ENCODE data around the gene VAX1. TPM values are rescaled to one million over a fixed set of nuclear protein-coding genes. Genes with fewer than 3 reads are reported as not detected.

The VAX1 gene
- total and polyA plus RNA-seq, 7 donors = not detected

- intact Hi-C loops (cut with DNase I) = no loop called here
- Histone ChIP-seq H3K4me3 (no peak overlapping the region), H3K9me3 (no peaks in the 10 kb centered on the region), H3K27ac (no peak overlapping the region), H3K36me3 (ENCODE audit: insufficient read depth in 1 of 2, low read depth in 1 of 2) (no peaks in the 10 kb centered on the region), H3K4me1 (peaks cover 5% of the 10 kb centered on the region), H3K27me3 (ENCODE audit: insufficient read depth in 3 of 3, low read length in 2 of 3) (peaks cover 7 to 96% (median 31%) of the 10 kb centered on the region in 3 donors)
- DNase-seq (no peak), ATAC-seq (no peak)
- WGBS, 3 donors = 8 to 23% (median 18%) methylated on average over 5 of the region's 5 CpGs
- TF ChIP-seq CTCF (IDR thresholded peaks at IDR 0.05) = no peak
Observed at GRCh38 chr10:117160567-117160966, 22.5 kb upstream of the VAX1 start.

GRCh38 chr10:117159390-117159789 is 21.3 kb upstream of the VAX1 start:
- H3K4me3 ChIP-seq = no peak overlapping the region
- H3K9me3 ChIP-seq = no peaks in the 10 kb centered on the region
- WGBS, 3 donors = 9 to 18% (median 14%) methylated on average over 6 of the region's 6 CpGs
- ATAC-seq (no peak), DNase-seq (no peak)
- H3K27ac ChIP-seq = no peak overlapping the region
- H3K36me3 ChIP-seq (ENCODE audit: insufficient read depth in 1 of 2, low read depth in 1 of 2) = no peaks in the 10 kb centered on the region
- intact Hi-C loops (cut with DNase I) = no loop called here
- TF ChIP-seq CTCF (IDR thresholded peaks at IDR 0.05) = no peak
- H3K27me3 ChIP-seq (ENCODE audit: insufficient read depth in 3 of 3, low read length in 2 of 3) = peaks cover 7 to 92% (median 29%) of the 10 kb centered on the region in 3 donors
- H3K4me1 ChIP-seq = peaks cover 5% of the 10 kb centered on the region

GRCh38 chr10:117158297-117158696 is 20.2 kb upstream of the VAX1 start:
- intact Hi-C loops (cut with DNase I) = no loop called here
- TF ChIP-seq CTCF (IDR thresholded peaks at IDR 0.05) = no peak
- 6 to 16% (median 8%) methylated on average over 2 of the region's 2 CpGs for WGBS, 3 donors
- peaks cover 7 to 88% (median 23%) of the 10 kb centered on the region in 3 donors for H3K27me3 ChIP-seq (ENCODE audit: insufficient read depth in 3 of 3, low read length in 2 of 3)
- no peak for ATAC-seq
- H3K27ac ChIP-seq = no peak overlapping the region
- H3K9me3 ChIP-seq = no peaks in the 10 kb centered on the region
- DNase-seq = no peak
- peaks cover 5% of the 10 kb centered on the region for H3K4me1 ChIP-seq
- H3K36me3 ChIP-seq (ENCODE audit: insufficient read depth in 1 of 2, low read depth in 1 of 2) = no peaks in the 10 kb centered on the region
- H3K4me3 ChIP-seq = no peak overlapping the region

GRCh38 chr10:117152668-117153067 is 14.6 kb upstream of the VAX1 start:
- H3K27ac ChIP-seq = no peak overlapping the region
- no peaks in the 10 kb centered on the region for H3K9me3 ChIP-seq
- H3K4me3 ChIP-seq = no peak overlapping the region
- intact Hi-C loops (cut with DNase I) = no loop called here
- H3K36me3 ChIP-seq (ENCODE audit: insufficient read depth in 1 of 2, low read depth in 1 of 2) = no peaks in the 10 kb centered on the region
- H3K27me3 ChIP-seq (ENCODE audit: insufficient read depth in 3 of 3, low read length in 2 of 3) = peaks cover 5 to 34% (median 6%) of the 10 kb centered on the region in 3 donors
- H3K4me1 ChIP-seq = no peaks in the 10 kb centered on the region
- TF ChIP-seq CTCF (IDR thresholded peaks at IDR 0.05) = no peak
- no peak for DNase-seq
- 16 to 37% (median 22%) methylated on average over 3 of the region's 3 CpGs for WGBS, 3 donors
- no peak for ATAC-seq

GRCh38 chr10:117148284-117148683 is 10.2 kb upstream of the VAX1 start:
- no peak overlapping the region for H3K4me3 ChIP-seq
- H3K27ac ChIP-seq = no peak overlapping the region
- no peak for TF ChIP-seq CTCF (IDR thresholded peaks at IDR 0.05)
- H3K27me3 ChIP-seq (ENCODE audit: insufficient read depth in 3 of 3, low read length in 2 of 3) = peaks cover 2 to 15% (median 13%) of the 10 kb centered on the region in 3 donors
- 57 to 66% (median 66%) methylated on average over 3 of the region's 3 CpGs for WGBS, 3 donors
- peaks cover 2% of the 10 kb centered on the region for H3K9me3 ChIP-seq
- H3K36me3 ChIP-seq (ENCODE audit: insufficient read depth in 1 of 2, low read depth in 1 of 2) = no peaks in the 10 kb centered on the region
- peak in 1 of 4 donors; percentile 61 for ATAC-seq
- no peak for DNase-seq
- H3K4me1 ChIP-seq = no peaks in the 10 kb centered on the region
- intact Hi-C loops (cut with DNase I) = no loop called here
